ENCODE measurements around the gene ACER2. TPM values are rescaled to one million over a fixed set of nuclear protein-coding genes. Genes with fewer than 3 reads are reported as not detected.

ACER2 gene
- total RNA-seq, 1 experiment from 2014 or later, result 8.8 TPM

DNA sequence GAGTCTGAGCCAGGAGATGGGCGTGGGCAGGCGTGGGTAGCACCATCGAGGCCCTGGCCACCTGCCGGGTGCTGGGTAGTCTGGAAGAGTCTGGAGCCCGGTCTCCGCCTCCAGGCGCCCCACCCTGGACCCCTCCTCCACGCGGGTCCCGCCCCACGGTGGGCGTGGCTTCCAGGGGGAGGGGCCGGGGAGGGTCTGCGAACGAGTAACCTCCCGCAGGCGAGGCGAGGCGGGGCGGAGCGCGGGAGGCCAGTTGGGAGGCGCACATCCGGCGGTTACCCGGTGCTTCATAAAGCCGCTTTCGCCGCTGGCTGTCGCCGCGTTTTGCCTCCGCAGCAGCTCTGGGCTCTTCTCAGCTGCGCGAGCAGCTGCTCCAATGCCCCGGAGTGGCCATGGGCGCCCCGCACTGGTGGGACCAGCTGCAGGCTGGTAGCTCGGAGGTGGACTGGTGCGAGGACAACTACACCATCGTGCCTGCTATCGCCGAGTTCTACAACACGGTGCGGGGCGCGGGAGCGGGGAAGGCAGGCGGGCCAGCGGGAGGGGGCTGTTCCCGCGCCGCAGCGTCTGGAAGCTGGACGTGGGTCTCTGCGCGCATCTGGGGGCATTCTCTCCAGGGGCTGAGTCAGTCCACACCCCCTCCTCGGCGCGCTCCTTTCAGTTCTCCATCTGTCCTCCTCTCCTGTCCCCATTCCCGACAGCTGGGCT is at the start of gene ACER2 (continued):
- TF ChIP-seq, protein P1, sequence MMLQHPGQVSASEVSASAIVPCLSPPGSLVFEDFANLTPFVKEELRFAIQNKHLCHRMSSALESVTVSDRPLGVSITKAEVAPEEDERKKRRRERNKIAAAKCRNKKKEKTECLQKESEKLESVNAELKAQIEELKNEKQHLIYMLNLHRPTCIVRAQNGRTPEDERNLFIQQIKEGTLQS (CRISPR knock-in tag; conservative IDR thresholded peaks at IDR 0.05), result no peak
- TF ChIP-seq MXD4 (CRISPR knock-in tag; IDR thresholded peaks at IDR 0.05; ENCODE audit: borderline replicate concordance) (no peak), ZNF512 (CRISPR knock-in tag; IDR thresholded peaks at IDR 0.05; ENCODE audit: borderline replicate concordance) (no peak), ZMAT4 (CRISPR knock-in tag; IDR thresholded peaks at IDR 0.05) (no peak), PRDM15 (CRISPR knock-in tag; IDR thresholded peaks at IDR 0.05) (no peak), ATF6 (CRISPR knock-in tag; IDR thresholded peaks at IDR 0.05) (no peak), CREB1 (CRISPR knock-in tag; IDR thresholded peaks at IDR 0.05) (no peak), HMGA2 (CRISPR knock-in tag; IDR thresholded peaks at IDR 0.05) (no peak)
- TF ChIP-seq, protein P2, sequence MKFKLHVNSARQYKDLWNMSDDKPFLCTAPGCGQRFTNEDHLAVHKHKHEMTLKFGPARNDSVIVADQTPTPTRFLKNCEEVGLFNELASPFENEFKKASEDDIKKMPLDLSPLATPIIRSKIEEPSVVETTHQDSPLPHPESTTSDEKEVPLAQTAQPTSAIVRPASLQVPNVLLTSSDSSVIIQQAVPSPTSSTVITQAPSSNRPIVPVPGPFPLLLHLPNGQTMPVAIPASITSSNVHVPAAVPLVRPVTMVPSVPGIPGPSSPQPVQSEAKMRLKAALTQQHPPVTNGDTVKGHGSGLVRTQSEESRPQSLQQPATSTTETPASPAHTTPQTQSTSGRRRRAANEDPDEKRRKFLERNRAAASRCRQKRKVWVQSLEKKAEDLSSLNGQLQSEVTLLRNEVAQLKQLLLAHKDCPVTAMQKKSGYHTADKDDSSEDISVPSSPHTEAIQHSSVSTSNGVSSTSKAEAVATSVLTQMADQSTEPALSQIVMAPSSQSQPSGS (CRISPR knock-in tag; IDR thresholded peaks at IDR 0.05; ENCODE audit: borderline replicate concordance, low read depth), result no peak

DNA sequence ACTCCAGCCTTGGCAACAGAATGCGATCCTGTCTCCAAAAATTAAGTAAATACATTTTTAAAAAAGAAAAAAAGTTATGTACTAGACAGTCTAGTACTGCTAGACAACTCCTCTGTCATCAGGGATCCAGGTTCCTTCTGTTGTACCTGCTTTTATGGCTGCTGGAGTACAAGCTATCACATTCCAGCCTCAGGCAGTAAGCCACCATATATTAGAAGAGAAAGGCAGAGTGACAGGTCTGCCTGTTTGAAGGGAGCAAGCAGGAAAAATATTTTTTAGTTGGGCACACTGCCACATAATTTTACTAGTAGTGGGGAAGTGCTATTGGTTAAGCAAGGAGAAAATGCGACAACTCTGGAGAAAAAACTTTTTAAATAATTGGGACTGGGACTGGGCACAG is 39.7 kb upstream of the ACER2 start:
- ChIA-PET POLR2A (no interaction called here), CTCF (no interaction called here)
- DNase-seq (ENCODE audit: low spot score) (no peak), ATAC-seq (no peak)
- no peaks in the 10 kb centered on the region for H3K9me3 Mint-ChIP-seq
- TF ChIP-seq ZNF317 (CRISPR knock-in tag; IDR thresholded peaks at IDR 0.05; ENCODE audit: borderline replicate concordance, low read depth) (no peak), JUN (CRISPR knock-in tag; IDR thresholded peaks at IDR 0.05) (no peak), KAT7 (CRISPR knock-in tag; IDR thresholded peaks at IDR 0.05; ENCODE audit: borderline replicate concordance) (no peak), FOXJ3 (CRISPR knock-in tag; IDR thresholded peaks at IDR 0.05; ENCODE audit: borderline replicate concordance) (no peak), ZNF232 (CRISPR knock-in tag; IDR thresholded peaks at IDR 0.05) (no peak), SMAD4 (CRISPR knock-in tag; IDR thresholded peaks at IDR 0.05) (no peak)
- TF ChIP-seq, protein P3, sequence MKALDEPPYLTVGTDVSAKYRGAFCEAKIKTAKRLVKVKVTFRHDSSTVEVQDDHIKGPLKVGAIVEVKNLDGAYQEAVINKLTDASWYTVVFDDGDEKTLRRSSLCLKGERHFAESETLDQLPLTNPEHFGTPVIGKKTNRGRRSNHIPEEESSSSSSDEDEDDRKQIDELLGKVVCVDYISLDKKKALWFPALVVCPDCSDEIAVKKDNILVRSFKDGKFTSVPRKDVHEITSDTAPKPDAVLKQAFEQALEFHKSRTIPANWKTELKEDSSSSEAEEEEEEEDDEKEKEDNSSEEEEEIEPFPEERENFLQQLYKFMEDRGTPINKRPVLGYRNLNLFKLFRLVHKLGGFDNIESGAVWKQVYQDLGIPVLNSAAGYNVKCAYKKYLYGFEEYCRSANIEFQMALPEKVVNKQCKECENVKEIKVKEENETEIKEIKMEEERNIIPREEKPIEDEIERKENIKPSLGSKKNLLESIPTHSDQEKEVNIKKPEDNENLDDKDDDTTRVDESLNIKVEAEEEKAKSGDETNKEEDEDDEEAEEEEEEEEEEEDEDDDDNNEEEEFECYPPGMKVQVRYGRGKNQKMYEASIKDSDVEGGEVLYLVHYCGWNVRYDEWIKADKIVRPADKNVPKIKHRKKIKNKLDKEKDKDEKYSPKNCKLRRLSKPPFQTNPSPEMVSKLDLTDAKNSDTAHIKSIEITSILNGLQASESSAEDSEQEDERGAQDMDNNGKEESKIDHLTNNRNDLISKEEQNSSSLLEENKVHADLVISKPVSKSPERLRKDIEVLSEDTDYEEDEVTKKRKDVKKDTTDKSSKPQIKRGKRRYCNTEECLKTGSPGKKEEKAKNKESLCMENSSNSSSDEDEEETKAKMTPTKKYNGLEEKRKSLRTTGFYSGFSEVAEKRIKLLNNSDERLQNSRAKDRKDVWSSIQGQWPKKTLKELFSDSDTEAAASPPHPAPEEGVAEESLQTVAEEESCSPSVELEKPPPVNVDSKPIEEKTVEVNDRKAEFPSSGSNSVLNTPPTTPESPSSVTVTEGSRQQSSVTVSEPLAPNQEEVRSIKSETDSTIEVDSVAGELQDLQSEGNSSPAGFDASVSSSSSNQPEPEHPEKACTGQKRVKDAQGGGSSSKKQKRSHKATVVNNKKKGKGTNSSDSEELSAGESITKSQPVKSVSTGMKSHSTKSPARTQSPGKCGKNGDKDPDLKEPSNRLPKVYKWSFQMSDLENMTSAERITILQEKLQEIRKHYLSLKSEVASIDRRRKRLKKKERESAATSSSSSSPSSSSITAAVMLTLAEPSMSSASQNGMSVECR (CRISPR knock-in tag; IDR thresholded peaks at IDR 0.05; ENCODE audit: borderline replicate concordance), result no peak
- TF ChIP-seq, protein P4, sequence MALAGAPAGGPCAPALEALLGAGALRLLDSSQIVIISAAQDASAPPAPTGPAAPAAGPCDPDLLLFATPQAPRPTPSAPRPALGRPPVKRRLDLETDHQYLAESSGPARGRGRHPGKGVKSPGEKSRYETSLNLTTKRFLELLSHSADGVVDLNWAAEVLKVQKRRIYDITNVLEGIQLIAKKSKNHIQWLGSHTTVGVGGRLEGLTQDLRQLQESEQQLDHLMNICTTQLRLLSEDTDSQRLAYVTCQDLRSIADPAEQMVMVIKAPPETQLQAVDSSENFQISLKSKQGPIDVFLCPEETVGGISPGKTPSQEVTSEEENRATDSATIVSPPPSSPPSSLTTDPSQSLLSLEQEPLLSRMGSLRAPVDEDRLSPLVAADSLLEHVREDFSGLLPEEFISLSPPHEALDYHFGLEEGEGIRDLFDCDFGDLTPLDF (CRISPR knock-in tag; IDR thresholded peaks at IDR 0.05), result no peak
- no peaks in the 10 kb centered on the region for H3K27me3 Mint-ChIP-seq (ENCODE audit: low read depth)
- peaks cover 29% of the 10 kb centered on the region for H3K36me3 Mint-ChIP-seq
- no peak overlapping the region for H3K4me3 Mint-ChIP-seq
- no peaks in the 10 kb centered on the region for H3K4me1 Mint-ChIP-seq
- H3K27ac Mint-ChIP-seq, result no peak overlapping the region; the same call in 1 of the 2 replicates
